ENCODE measurements around the gene CD200R1L.

GRCh38 chr3:112804021-112804420, 42.6 kb downstream of the CD200R1L start:
- no peak for TF ChIP-seq POLR2A (IDR thresholded peaks at IDR 0.05)
- TF ChIP-seq CTCF (IDR thresholded peaks at IDR 0.05): no peak
